NCI-H1436 treated with DMSO at 0.1 percent for 48 hours (cell line): ENCODE results near the gene FCF1.
A peak's percentile ranks its signal among the peaks of the same experiment; 100 is the strongest.
"Not testable (repeated sequence)": the region's sequence is repeated elsewhere in the genome, so short reads cannot be mapped to it uniquely, and the experiment has no call there.

Source experiments
- DNase-seq: peaks from one replicate; lab custom pipeline; 2025; lab: John Stamatoyannopoulos, UW

FCF1 gene

DNA sequence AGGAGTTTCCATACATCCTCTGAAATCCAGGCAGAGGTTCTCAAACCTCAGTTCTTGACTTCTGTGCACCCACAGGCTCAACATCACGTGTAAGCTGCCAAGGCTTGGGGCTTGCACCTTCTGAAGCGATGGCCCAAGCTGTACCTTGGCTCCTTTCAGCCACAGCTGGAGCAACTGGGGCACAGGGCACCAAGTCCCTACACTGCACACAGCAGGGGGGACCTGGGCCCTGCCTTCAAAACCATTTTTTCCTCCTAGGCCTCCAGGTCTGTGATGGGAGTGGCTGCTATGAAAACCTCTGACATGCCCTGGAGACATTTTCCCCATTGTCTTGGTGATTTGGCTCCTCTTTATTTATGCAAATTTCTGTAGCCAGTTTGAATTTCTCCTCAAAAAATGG, 10.7 kb upstream of the FCF1 start:
- DNase-seq: no peak

DNA sequence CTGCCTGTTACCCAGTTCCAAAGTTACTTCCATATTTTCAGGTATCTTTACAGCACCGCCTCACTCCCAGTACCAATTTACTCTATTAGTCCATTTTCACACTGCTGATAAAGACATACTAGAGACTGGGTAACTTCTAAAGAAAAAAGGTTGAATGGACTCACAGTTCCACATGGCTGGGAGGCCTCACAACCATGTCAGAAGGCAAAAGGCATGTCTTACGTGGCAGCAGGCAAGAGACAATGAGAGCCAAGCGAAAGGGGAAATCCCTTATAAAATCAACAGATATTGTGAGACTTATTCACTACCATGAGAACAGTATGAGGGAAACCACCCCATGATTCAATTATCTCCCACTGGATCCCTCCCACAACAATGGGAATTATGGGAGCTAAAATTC, 9.9 kb upstream of the FCF1 start:
- DNase-seq: no peak

DNA sequence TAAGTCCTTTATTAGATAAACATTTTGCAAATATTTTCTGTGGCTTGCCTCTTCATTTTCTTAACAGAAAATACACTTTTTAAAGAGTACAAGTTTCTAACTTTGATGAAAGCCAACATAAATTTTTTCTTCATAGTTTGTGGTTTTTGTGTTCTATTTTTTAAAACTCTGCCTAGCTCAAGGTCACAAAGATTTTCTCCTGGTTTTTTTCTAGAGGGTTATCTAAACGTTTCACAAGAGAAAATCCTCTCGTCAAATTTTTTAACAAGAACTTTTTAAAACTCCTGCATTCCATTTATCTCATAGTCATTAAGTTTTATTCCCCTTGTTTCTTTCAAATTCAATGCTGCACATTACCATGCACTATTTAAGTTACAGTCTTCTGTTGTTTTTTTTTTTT, 8.3 kb upstream of the FCF1 start:
- DNase-seq: no peak

DNA sequence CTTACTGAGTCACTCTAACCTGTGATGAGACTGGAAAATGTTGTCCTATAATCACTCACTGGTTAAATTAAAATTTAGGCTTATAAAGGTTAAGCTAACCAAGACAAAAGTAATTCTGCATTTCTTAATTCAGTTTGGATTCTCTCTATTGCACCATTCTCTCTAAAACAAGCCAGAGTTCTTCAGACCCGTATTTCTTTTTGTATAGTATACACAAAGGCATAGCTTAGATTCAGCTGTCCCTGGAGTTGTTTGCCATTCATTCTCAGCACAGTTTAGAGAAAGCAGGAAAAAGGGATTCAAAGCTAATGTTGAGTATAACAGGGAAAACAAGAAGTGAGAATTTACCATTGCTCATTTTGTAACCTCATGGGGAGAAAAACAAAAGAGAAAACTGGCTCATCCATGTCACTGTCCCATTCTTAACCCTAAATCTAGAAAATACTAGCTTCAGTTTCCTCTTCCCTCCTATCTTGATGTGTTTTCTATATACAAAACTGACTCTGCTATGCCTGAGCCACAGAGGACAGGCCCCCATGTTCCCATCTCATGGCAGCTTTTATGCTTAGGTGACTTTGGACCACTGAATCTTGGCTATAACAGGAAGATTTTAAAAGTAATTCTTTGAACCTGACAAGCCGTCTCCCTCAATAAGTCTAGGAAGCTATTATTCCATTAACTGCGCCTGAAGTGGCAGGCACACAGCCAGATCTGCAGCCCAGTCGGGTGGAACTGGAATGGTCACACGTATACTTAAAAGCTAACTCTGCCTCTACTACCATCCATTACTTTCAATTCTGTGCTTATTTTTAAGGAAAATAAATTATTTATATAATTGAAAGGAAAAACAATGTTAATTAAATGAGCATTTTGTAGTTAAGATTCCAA, 7.1 kb upstream of the FCF1 start:
- DNase-seq: no peak

DNA sequence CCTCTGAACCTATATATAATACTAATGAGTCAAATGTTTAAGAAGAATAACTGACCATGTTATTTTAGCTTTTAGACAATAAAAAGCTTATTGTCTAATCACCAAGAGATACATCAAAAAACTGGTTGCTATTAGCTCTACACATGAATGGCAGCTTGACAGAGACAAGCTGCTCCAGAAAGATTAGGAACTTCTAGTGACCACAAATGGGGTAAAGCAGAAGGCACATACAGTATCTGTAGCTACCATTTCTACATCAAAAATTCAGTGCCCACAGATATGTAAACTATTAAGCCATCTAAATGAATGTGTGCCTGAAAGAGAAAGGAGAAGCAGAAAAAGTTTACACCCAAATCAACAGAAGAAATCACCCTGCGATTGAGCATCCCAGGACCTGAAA, 2.5 kb upstream of the FCF1 start:
- DNase-seq: no peak

DNA sequence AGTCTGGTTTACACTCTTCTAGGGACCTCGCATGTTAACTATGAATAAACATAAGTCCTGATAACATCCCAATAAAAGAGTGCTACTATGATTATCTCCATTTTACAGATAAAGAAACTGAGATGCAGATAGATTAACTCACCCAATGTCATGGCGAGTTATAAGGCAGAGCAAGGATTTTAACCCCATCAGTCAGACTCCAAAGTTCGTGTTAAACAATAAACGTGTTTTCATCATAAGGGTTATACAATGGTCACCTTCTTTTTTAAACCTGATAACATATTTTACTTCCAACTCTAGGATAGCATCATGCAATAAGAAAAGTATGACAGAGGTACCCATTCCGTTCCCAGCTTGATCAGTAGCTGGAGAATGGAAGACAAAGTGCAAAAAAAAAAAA, 1.3 kb upstream of the FCF1 start:
- no peak for DNase-seq

DNA sequence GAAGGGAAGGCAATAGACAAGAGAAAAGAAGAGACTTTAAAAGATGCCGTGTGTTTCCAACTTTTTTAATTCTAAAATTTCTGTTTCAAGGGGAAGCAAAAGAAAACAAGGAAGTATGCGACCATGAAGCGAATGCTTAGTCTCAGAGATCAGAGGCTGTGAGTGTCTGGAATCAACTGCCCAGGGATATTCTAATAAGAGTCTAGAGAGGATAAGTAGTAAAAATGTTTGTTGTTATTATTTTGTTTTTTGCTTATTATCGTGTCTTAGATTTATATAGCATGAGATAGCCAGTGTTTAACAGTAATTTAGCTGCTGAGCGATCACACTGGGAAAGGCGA, 421 bp downstream of the FCF1 start:
- no peak for DNase-seq

DNA sequence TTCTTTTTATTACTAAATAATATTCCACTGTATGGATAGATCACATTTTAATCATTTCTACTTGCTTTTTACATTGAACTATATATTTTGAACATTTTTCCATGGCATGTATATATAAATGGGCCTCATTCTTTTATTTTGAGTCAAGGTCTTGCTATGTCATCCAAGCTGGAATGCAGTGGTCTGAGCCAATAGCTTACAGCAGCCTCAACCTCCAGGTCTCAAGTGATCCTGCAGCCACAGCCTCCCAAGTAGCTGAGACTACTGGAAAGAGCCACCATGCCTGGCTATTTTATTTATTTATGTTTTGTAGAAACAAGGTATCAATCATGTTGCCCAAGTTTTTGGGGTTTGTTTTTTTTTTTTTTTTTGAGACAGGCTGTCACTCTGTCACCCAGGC, 7.6 kb downstream of the FCF1 start:
- no peak for DNase-seq

DNA sequence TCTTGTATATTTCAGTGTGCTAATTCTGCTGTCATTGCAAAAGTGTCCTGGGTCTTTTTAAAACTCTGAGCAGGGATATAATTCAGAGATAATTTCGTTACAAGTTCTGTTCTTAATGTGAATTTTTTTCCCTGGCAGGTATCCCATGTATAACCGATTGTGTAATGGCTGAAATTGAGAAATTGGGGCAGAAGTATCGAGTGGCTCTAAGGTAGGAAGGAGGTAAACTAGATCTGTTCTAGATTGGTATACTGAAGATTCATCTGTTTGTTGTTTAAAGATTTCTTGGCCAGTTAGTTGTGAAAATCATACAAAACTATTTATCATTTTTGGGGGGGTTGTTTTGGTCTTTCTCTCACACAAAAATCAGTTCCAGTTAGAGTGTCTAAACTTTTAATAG, 10.2 kb downstream of the FCF1 start:
- no peak for DNase-seq

DNA sequence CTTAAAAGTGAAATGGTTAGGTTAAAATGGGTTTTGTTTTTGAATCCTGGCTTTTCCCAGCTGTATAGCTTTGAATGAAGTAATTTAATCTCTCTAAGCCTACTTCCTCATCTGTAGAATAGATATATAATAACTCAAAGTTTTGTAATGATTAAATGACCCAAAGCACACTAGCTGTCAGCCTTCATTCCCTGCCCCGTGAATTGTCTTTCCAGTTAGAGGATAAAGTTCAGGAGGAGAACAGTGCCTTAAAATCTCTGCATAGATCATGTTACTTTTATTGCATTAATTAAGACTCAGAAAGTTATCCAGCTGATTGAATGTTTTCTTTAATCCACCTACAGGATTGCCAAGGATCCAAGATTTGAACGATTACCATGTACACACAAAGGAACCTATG, 19.4 kb downstream of the FCF1 start:
- no peak for DNase-seq

DNA sequence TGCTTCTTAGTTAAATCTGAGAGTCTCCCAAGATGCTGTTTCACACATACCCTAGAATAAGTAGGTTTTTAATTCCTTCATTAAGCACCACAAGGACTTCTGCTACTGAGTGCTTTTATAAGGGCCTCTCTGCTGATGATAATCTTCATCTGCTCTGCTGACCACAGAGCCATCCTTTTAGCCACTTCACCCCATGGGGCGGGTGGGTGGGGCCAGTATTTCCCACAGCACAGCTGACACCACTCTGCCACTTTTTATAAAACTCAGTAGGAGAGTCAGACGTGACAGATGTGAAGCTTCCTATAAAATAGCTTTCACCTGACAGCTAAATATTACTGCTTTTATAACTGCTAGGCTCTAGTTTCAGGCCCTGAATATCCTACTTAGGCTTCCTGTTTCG, 20.3 kb downstream of the FCF1 start:
- DNase-seq: no peak

DNA sequence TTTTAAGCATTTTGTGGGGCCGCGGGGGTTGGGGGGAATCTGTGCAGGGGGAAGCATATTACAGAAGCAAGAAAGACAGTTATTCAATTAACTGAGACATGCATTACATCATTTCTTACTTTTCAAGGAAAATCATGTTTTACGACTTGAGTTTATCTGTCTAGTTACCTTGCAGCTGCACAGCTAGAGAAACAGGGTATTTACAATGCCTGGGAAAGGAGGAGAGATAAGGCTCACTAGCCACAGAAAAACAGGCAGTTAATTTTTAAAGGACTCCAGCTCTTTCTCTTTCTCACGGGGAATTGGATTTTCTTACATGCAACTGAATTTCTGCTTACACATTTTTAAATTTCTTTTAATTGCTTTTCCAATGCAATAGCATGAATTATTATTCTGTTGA, 22.2 kb downstream of the FCF1 start:
- DNase-seq: no peak

DNA sequence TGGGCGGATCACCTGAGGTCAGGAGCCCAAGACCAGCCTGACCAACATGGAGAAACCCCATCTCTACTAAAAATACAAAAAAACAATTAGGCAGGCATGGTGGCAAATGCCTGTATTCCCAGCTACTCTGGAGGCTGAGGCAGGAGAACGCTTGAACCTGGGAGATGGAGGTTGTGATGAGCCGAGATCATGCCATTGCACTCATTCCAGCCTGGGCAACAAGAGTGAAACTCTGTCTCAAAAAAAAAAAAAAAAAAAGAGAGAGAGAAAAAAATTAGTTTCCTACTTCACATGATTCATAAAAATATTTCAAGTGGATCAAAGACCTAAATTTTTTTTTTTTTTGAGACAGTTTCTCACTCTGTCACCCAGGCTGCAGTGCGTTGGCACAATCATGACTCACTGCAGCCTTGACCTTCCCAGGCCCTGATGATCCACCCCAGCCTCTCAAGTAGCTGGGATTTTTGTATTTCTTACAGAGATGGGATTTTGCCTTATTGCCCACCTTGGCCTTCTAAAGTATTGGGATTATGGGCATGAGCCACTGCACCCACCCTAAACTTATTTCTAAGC, 24.9 kb downstream of the FCF1 start:
- DNase-seq: no peak

DNA sequence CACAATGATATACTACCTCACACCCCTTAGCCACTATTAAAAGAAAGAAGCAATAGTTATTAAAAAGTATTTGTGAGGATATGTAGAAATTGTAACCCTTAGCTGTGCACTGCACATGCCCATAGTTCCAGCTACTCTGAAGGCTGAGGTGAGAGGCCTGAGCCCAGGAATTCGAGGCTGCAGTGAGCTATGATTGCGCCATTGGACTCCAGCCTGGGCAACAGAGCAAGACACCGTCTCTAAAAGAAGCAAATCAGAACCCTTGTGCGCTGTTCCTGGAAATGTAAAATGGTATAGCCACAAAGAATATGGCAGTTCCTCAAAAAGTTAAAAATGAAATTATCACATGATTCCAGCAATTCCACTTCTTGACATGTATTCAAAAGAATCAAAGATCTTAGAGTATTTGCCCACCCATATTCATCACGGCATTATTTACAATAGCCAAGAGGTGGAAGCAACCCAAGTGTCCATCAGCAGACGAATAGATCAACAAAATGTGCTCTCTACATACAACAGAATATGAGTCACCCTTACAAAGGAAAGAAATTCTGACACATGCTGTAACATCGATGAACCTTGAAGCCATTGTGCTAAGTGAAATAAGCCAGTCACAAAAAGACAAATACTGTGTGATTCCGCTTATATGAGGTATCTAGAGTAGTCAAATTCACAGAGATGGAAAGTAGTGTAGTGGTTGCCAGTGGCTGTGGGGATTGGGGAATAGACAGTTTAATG, 26.5 kb downstream of the FCF1 start:
- DNase-seq: no peak

DNA sequence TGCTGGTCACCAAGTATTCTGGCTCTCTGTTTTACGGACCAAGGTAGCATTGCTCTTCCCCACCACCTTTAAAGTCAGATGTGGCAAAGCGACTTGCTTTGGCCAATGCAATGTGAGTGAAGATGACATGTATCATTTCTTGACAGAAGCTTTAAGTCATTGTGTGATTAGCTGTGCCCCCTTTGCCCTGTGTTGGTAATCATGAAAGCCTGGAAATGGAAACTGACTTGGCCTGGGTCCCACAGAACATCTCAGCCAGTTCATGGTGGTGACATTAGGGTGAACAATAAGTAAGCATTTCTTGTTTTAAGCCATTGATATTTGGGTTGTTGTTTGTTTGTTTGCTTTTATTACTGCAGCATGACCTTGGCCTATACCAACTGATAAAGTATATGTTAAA, 34.3 kb downstream of the FCF1 start:
- DNase-seq: no peak

DNA sequence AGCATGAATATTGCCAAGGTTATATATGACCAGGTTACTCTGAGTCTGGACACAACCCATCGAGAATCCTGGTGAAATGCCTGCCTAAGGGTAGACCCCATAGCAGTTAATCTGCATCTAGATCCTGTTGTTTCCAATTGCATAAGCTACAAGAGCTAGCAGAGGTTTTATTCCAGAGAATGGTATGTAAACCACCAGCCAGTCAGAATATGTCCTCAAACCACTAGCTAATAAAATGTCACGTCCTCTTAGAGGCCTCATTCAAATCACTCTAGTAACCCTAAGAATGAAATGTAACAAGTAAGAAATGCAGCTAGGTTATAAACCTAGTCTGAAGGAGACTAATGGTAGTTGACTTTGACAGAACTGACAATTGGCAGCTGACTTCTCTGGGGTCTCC, 41.2 kb downstream of the FCF1 start:
- no peak for DNase-seq

DNA sequence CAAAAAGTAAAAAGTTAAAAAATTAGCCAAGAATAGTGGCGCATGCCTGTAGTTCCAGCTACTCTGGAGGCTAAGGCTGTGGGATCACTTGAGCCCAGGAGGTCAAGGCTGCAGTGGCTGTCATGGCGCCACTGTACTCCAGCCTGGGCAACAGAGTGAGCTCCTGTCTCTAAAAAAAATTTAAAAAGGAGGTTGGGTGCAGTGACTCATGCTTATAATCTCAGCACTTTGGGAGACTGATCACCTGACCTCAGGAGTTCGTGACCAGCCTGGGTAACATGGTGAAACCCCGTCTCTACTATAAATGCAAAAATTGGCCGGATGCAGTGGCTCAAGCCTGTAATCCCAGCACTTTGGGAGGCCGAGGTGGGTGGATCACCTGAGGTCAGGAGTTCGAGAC, 42.0 kb downstream of the FCF1 start:
- DNase-seq: no peak

DNA sequence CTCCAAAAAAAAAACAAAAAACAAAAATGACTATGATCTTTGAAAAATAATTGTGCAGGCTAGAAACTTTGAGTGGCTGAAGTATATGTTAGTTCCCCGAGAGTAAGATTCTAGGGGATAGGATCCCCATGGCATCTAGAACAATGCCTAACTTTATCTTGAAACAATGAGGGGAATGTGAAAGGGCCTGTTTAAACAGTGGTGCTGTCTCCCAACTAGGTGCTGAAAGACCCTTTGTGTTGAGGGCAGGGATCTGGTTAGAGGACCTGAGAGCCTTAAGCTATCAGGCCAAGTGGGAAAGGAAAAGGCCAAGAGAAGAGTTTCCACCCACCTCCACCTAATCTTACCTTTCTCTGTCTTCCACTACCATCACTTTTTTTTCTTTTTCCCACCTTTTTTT, 43.4 kb downstream of the FCF1 start:
- no peak for DNase-seq

DNA sequence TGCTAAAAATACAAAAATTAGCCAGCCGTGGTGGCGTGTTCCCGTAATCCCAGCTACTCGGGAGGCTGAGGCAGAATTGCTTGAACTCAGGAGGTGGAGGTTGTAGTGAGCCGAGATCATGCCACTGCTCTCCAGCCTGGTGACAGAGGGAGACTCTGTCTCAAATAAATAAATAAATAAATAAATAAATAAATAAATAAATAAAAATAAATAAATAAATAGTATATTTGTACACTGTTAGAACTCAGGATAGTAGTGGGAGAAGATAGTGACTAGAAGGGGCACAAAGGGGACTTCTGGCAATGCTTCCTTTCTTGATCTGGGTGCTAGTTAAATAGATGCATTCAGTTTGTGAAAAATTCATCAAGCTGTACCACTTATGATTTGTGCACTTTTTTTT, 45.6 kb downstream of the FCF1 start:
- DNase-seq: not testable (repeated sequence)

DNA sequence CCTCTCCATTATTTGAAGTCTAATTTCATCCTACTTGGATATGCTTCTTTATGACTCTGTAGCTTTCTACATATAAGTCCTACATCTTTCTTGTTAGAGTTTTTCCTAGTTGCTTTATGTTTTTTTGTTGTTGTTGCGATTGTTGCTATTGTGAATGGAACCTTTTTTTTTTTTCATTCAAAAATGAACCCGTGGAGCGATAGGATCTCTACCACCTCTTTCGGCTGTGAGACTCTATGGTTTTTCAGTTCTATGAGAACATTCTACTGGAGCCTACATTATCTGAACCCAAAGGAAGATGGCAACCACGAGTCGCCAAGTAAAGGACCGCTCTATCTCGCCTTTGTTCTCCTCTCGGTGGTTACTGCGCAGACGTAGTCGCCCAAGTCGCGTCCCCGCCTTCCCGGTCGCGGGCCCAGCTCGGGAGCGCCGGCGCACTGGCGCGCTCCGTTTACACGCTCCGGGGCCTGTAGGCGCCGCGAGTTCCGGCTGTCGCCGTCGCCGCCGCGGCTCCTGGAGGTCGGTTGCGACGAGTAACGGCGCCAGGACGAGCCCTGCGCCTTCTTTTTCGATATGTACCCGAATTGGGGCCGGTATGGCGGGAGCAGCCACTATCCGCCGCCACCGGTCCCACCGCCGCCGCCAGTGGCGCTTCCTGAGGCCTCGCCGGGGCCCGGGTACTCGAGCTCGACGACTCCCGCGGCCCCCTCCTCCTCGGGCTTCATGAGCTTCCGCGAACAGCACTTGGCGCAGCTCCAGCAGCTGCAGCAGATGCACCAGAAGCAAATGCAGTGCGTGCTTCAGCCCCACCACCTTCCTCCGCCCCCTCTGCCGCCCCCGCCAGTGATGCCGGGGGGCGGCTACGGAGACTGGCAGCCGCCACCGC, 50.2 kb downstream of the FCF1 start, which contains the start of gene YLPM1:
Gene YLPM1 (plus strand): TSS at position 400 of the 886 bp plus-strand sequence. CDS start 174 bp downstream, at position 574.
- DNase-seq: peak; percentile 94

DNA sequence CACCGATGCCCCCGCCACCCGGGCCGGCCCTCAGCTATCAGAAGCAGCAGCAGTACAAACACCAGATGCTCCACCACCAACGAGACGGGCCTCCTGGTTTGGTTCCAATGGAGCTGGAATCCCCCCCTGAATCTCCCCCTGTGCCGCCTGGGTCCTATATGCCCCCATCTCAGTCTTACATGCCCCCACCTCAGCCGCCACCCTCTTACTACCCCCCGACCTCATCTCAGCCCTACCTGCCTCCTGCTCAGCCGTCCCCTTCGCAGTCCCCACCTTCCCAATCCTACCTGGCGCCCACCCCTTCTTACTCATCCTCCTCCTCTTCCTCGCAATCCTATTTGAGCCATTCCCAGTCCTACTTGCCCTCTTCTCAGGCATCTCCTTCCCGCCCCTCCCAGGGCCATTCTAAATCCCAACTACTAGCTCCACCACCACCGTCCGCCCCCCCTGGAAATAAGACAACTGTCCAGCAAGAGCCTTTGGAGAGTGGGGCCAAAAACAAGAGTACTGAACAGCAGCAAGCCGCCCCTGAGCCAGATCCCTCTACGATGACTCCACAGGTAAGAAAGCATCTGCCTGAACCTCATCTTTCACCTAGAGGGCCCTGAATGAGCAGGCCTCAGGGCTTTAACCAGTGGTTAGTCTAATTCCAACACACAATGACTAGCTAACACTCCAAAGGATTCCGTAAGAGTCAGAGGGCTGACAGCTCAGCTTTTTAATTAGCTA, 51.0 kb downstream of the FCF1 start:
- DNase-seq: no peak

DNA sequence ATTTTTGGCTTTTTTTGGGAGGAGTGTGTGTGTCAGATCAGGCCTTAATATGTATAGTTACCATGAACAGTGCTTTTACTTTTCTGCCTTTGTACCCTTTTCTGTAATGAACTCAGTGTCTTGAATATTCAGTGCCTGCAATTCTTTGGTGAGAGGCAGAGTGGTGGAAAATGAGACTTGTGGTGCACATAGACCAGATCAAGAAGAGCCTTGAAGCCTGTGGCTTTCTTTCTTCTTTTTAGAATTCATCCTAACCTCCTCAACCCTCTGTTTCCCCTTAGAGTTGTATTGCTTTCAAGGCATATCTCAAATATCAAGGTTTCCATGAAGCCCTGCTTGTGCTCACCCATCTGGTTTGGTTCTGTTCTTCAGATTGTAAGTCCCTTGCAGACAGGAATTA, 52.8 kb downstream of the FCF1 start:
- DNase-seq: no peak
